GM12873 (cell line): Measurements from ENCODE around the gene ASMTL.
A peak's percentile ranks its signal among the peaks of the same experiment; 100 is the strongest.

Experiments
- TF ChIP-seq, protein P1 (sequence below): IDR thresholded peaks from 2 replicates; pipeline ENCODE4 v1.5.1; 2012; ENCODE audit warnings: low read depth, mild to moderate bottlenecking, moderate library complexity, low read length, control low read depth; ENCODE audit not compliant: insufficient read depth; ENCODE audit errors: missing control alignments

Gene ASMTL

DNA sequence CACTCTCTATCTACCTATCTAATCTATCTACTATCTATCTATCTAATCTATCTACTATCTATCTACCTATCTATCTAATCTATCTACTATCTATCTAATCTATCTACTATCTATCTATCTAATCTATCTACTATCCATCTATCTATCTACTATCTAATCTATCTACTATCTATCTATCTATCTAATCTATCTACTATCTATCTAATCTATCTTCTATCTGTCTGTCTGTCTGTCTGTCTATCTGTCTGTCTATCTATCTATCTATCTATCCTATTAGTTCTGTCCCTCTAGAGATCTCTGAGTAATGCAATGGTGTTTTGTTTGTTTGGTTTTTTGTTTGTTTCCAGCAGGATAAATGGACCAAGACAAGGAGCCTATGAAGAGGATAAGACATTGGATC, 9.4 kb upstream of the ASMTL start:
- TF ChIP-seq, protein P1, sequence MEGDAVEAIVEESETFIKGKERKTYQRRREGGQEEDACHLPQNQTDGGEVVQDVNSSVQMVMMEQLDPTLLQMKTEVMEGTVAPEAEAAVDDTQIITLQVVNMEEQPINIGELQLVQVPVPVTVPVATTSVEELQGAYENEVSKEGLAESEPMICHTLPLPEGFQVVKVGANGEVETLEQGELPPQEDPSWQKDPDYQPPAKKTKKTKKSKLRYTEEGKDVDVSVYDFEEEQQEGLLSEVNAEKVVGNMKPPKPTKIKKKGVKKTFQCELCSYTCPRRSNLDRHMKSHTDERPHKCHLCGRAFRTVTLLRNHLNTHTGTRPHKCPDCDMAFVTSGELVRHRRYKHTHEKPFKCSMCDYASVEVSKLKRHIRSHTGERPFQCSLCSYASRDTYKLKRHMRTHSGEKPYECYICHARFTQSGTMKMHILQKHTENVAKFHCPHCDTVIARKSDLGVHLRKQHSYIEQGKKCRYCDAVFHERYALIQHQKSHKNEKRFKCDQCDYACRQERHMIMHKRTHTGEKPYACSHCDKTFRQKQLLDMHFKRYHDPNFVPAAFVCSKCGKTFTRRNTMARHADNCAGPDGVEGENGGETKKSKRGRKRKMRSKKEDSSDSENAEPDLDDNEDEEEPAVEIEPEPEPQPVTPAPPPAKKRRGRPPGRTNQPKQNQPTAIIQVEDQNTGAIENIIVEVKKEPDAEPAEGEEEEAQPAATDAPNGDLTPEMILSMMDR, result no peak

- TF ChIP-seq, protein P1, result no peak
Measured at GRCh38 chrX:1455948-1456280, 3.2 kb upstream of the ASMTL start.

GRCh38 chrX:1453951-1454785, 1.5 kb upstream of the ASMTL start:
- TF ChIP-seq, protein P1, result peak; percentile 93

DNA sequence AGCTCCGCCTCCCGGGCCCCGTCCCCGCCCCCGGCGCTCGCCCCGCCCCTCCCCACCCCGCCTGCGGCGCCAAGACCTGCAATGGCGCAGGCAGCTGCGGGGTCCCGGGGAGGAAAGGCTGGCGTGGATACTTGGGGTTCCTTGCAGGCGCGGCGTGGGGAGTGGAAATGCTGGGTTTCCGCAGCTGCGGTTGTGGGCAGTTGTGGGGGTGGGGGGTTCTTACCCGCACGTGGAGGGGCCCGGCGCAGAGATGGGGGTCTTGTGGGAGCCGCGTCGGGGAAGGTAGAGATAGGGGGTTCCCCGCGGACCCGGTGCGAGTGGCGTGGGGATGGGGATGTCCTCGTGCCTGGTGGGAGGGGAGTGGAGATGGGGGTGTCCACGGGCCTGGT, 680 bp upstream of the ASMTL start:
- TF ChIP-seq, protein P1, result no peak

DNA sequence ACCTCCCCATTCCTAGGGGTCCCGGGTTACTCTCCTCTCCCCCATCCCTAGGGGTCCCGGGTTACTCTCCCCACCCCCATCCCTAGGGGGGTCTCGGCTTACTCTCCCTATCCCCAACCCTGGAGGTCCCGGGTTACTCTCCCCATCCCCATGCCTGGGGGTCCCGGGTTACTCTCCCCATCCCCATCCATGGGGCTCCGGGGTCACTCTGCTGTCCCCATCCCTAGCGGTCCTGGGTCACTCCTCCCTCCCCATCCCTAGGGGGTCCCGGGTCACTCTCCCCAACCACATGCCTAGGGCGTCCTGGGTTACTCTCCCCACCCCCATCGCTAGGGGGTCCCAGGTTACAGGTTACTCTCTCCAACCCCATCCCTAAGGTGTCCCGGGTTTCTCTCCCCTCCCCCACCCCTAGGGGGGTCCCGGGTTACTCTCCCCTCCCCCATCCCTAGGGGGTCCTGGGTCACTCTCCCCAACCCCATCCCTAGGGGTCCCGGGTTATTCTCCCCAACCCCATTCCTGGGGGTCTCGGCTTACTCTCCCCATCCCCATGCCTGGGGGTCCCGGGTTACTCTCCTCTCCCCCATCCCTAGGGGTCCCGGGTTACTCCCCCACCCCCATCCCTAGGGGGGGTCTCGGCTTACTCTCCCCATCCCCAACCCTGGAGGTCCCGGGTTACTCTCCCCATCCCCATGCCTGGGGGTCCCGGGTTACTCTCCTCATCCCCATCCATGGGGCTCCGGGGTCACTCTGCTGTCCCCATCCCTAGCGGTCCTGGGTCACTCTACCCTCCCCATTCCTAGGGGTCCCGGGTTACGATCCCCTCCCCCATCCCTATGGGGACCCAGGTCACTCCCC, 821 bp downstream of the ASMTL start:
- TF ChIP-seq, protein P1, result no peak

GRCh38 chrX:1451251-1451660, 1.5 kb downstream of the ASMTL start:
- TF ChIP-seq, protein P1, result no peak

GRCh38 chrX:1450361-1451161, 2.1 kb downstream of the ASMTL start:
- TF ChIP-seq, protein P1, result no peak
